ENCODE data around the gene PPRC1. TPM values are rescaled to one million over a fixed set of nuclear protein-coding genes. Genes with fewer than 3 reads are reported as not detected.

The PPRC1 gene
- total RNA-seq, 1 donor from 2014 or later: 8.4 TPM

GRCh38 chr10:102195296-102195870 lies 62.5 kb downstream of the PPRC1 start:
- DNase-seq: no peak

- no peak for DNase-seq
These were observed 64.1 kb downstream of the PPRC1 start for GRCh38 chr10:102196893-102197292.

GRCh38 chr10:102198027-102198426 lies 65.2 kb downstream of the PPRC1 start:
- DNase-seq: no peak

Small RNA genes lying within 50 kb of the gene (small RNA-seq; reads per million reads assigned to genes)
- not detected for gene AL500527.1
- gene AL500527.2: not detected

Other genes with a start within 250 kb of the PPRC1 start
- 25.1 TPM for gene ARMH3, start 76.9 kb upstream of the PPRC1 start, total RNA-seq
- gene HPS6, start 67.7 kb upstream of the PPRC1 start, total RNA-seq: 17.5 TPM
- gene LDB1, start 12.7 kb upstream of the PPRC1 start, total RNA-seq: 70.8 TPM
- 32.4 TPM for gene NOLC1, start 19.3 kb downstream of the PPRC1 start, total RNA-seq
- 0.16 TPM for gene ELOVL3, start 93.3 kb downstream of the PPRC1 start, total RNA-seq
- gene PITX3, start 108.5 kb downstream of the PPRC1 start, total RNA-seq: not detected
- 16.5 TPM for gene GBF1, start 112.5 kb downstream of the PPRC1 start, total RNA-seq